A673 (cell line): ENCODE data around the gene KIF2A. TPM values are rescaled to one million over a fixed set of nuclear protein-coding genes. Genes with fewer than 3 reads are reported as not detected.

ENCODE experiments used
- BruUV-seq: library from RNA; stranded (reverse); fragments of 400-500 nt; replicated peaks from 2 replicates; lab custom pipeline; 2021; lab: Mats Ljungman, UMichigan
- CTCF ChIA-PET: fragments of 300-600 bp; sonication (Branson Sonifier 250); formaldehyde crosslinking; loops from one replicate; lab custom pipeline; 2022; ENCODE audit warnings: antibody characterized with exemption; lab: Charles Lee
- POLR2A ChIA-PET: fragments of 300-600 bp; sonication (Branson Sonifier 250); formaldehyde crosslinking; loops from one replicate; lab custom pipeline; 2022; ENCODE audit warnings: antibody characterized with exemption; ENCODE audit not compliant: low non-redundant PET; lab: Charles Lee
- DNase-seq: peaks from one replicate; pipeline ENCODE4 v3.0.0-alpha.2; 2015; ENCODE audit warnings: low spot score
- H3K27ac ChIP-seq: fragments of 200-600 bp; sonication (generic); 2 replicates; pipeline ENCODE4 v1.5.1; 2016; ENCODE audit warnings: mixed run types, low read depth, mild to moderate bottlenecking, mixed read lengths, antibody characterized with exemption, low read length; ENCODE audit not compliant: poor library complexity, severe bottlenecking
- H3K27me3 ChIP-seq: fragments of 200-600 bp; sonication (generic); replicated peaks from 2 replicates; pipeline ENCODE4 v1.6.1; 2017; ENCODE audit warnings: mixed run types, low read depth, mild to moderate bottlenecking, mixed read lengths, antibody characterized with exemption, low read length; ENCODE audit not compliant: insufficient read depth, poor library complexity
- H3K36me3 ChIP-seq: fragments of 200-600 bp; sonication (generic); 2 replicates; pipeline ENCODE4 v1.6.1; 2016; ENCODE audit warnings: mixed run types, mild to moderate bottlenecking, mixed read lengths, antibody characterized with exemption, low read length; ENCODE audit not compliant: insufficient read depth, poor library complexity, severe bottlenecking
- H3K4me1 ChIP-seq: fragments of 200-600 bp; sonication (generic); 2 replicates; pipeline ENCODE4 v1.6.1; 2017; ENCODE audit warnings: mixed run types, mild to moderate bottlenecking, mixed read lengths, antibody characterized with exemption, low read length; ENCODE audit not compliant: insufficient read depth, poor library complexity, severe bottlenecking
- H3K4me3 ChIP-seq: fragments of 200-600 bp; sonication (generic); 2 replicates; pipeline ENCODE4 v1.5.1; 2016; ENCODE audit warnings: low read depth, mixed run types, mild to moderate bottlenecking, mixed read lengths, low read length; ENCODE audit not compliant: poor library complexity, severe bottlenecking
- H3K9me3 ChIP-seq: fragments of 200-600 bp; sonication (generic); 2 replicates; pipeline ENCODE4 v1.6.1; 2016; ENCODE audit warnings: mixed run types, low read depth, mild to moderate bottlenecking, mixed read lengths, antibody characterized with exemption, low read length; ENCODE audit not compliant: poor library complexity, severe bottlenecking
- EZH2 ChIP-seq: fragments of 200-600 bp; sonication (generic); IDR thresholded peaks from 2 replicates; pipeline ENCODE4 v1.6.1; 2017; ENCODE audit warnings: borderline replicate concordance, low read depth, mild to moderate bottlenecking, mixed read lengths, antibody characterized with exemption, low read length; ENCODE audit not compliant: poor library complexity, severe bottlenecking
- intact Hi-C: fragments of 100-400 bp; cut with micrococcal nuclease; formaldehyde crosslinking; loops from one replicate; pipeline ENCODE4 v1.10.0; 2022; ENCODE audit not compliant: unreplicated experiment
- total RNA-seq: library from RNA; stranded (reverse); gene quantifications from 2 replicates; pipeline ENCODE4 v1.2.3, GENCODE V29; 2021
- TF ChIP-seq, protein P1 (sequence below): fragments of 300-800, 200-600 bp; sonication (generic); conservative IDR thresholded peaks from 2 replicates; pipeline ENCODE4 v1.5.1; 2017; ENCODE audit warnings: low read depth, mild to moderate bottlenecking, antibody characterized with exemption, low read length, moderate library complexity, mixed read lengths

The KIF2A gene
- total RNA-seq, 1 experiment from 2014 or later: 92.4 TPM

DNA sequence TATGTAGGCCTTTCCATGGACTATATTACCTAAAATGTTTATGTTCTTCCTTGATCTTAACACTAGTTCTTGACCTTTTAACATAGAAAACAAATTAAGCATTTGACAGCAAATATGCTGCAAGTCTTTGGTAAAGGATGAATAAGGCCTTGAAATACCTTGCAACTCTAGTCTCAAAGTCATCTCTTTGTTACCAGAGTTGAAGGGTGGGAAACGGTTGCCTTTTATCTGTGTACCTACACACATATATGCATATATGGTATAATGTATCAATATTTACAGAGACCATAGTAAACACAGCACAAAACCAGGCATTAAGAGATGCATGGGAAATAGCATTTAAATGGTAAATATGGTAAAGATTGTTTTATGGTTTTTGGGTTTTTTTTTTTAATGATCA, 16.5 kb downstream of the KIF2A start:
- ChIA-PET CTCF (no interaction called here), POLR2A (no interaction called here)
- no peak overlapping the region for H3K4me3 ChIP-seq
- H3K27me3 ChIP-seq: no peaks in the 10 kb centered on the region
- no peak for DNase-seq
- H3K9me3 ChIP-seq: no peaks in the 10 kb centered on the region
- no peaks in the 10 kb centered on the region for H3K4me1 ChIP-seq
- H3K27ac ChIP-seq: no peak overlapping the region
- peaks cover 4% of the 10 kb centered on the region for H3K36me3 ChIP-seq
- no peak for TF ChIP-seq EZH2
- TF ChIP-seq, protein P1, sequence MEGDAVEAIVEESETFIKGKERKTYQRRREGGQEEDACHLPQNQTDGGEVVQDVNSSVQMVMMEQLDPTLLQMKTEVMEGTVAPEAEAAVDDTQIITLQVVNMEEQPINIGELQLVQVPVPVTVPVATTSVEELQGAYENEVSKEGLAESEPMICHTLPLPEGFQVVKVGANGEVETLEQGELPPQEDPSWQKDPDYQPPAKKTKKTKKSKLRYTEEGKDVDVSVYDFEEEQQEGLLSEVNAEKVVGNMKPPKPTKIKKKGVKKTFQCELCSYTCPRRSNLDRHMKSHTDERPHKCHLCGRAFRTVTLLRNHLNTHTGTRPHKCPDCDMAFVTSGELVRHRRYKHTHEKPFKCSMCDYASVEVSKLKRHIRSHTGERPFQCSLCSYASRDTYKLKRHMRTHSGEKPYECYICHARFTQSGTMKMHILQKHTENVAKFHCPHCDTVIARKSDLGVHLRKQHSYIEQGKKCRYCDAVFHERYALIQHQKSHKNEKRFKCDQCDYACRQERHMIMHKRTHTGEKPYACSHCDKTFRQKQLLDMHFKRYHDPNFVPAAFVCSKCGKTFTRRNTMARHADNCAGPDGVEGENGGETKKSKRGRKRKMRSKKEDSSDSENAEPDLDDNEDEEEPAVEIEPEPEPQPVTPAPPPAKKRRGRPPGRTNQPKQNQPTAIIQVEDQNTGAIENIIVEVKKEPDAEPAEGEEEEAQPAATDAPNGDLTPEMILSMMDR: no peak
- intact Hi-C loops: no loop called here
- no TSS peak for BruUV-seq

GRCh38 chr5:62326302-62326701, 20.3 kb downstream of the KIF2A start:
- no TSS peak for BruUV-seq
- POLR2A ChIA-PET: no interaction called here

GRCh38 chr5:62326702-62327101, 20.7 kb downstream of the KIF2A start:
- no TSS peak for BruUV-seq
- TF ChIP-seq, protein P1: no peak
- no peak for TF ChIP-seq EZH2
- Histone ChIP-seq H3K27me3 (no peaks in the 10 kb centered on the region), H3K9me3 (no peaks in the 10 kb centered on the region), H3K4me3 (no peak overlapping the region), H3K4me1 (peaks cover 16% of the 10 kb centered on the region), H3K36me3 (peaks cover under 1% of the 10 kb centered on the region), H3K27ac (no peak overlapping the region)
- ChIA-PET POLR2A (no interaction called here), CTCF (no interaction called here)
- intact Hi-C loops: no loop called here
- DNase-seq: no peak

More at GRCh38 chr5:62326302-62326701, 20.3 kb downstream of the KIF2A start:
- peaks cover 4% of the 10 kb centered on the region for H3K36me3 ChIP-seq
- no peak for TF ChIP-seq EZH2
- TF ChIP-seq, protein P1: no peak
- no peak overlapping the region for H3K27ac ChIP-seq
- H3K27me3 ChIP-seq: no peaks in the 10 kb centered on the region
- peaks cover 12% of the 10 kb centered on the region for H3K4me1 ChIP-seq
- intact Hi-C loops: no loop called here
- no peak for DNase-seq
- CTCF ChIA-PET: no interaction called here
- H3K9me3 ChIP-seq: no peaks in the 10 kb centered on the region
- H3K4me3 ChIP-seq: no peak overlapping the region
